Measurements from ENCODE around the gene RECQL.
"Not testable (repeated sequence)": the region's sequence is repeated elsewhere in the genome, so short reads cannot be mapped to it uniquely, and the experiment has no call there.

The RECQL gene

GRCh38 chr12:21419009-21419699, 82.3 kb downstream of the RECQL start:
- DNase-seq (ENCODE audit: low spot score): not testable (repeated sequence)

All from HuH-7 (cell line).